NCI-H82 (cell line): ENCODE data around the gene NHP2.

Experiments used
- DNase-seq: peaks from one replicate; lab custom pipeline; 2025; lab: John Stamatoyannopoulos, UW

Gene NHP2

GRCh38 chr5:178114325-178115135, 39.2 kb downstream of the NHP2 start:
- peak; percentile 15 for DNase-seq

GRCh38 chr5:178113841-178114324, 39.8 kb downstream of the NHP2 start:
- no peak for DNase-seq

GRCh38 chr5:178113141-178113787, 40.4 kb downstream of the NHP2 start, which contains the start of gene N4BP3:
Gene N4BP3 (plus strand): TSS chr5:178113532. CDS start chr5:178119584, 6,052 bp downstream.
- peak; percentile 84 for DNase-seq

GRCh38 chr5:178112545-178112944, 41.1 kb downstream of the NHP2 start:
- no peak for DNase-seq

DNA sequence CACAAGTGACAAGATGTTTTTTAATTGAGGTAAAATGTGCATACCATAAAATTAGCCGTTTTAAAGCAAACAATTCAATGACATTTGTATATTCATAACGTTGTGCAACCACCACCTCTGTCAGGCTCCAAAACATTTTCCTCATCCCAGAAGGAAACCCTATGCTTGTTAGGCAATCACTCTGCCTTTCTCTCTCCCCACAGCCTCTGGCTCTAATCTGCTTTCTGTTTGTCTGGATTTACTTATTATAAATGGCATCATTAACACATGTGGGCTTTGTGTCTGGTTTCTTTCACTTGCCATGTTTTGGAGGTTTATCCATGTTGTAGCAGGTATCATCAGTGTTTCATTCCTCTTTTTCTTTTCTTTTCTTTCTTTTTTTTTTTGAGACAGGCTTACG, 41.8 kb downstream of the NHP2 start:
- no peak for DNase-seq

GRCh38 chr5:178110511-178110910, 43.2 kb downstream of the NHP2 start:
- no peak for DNase-seq

DNA sequence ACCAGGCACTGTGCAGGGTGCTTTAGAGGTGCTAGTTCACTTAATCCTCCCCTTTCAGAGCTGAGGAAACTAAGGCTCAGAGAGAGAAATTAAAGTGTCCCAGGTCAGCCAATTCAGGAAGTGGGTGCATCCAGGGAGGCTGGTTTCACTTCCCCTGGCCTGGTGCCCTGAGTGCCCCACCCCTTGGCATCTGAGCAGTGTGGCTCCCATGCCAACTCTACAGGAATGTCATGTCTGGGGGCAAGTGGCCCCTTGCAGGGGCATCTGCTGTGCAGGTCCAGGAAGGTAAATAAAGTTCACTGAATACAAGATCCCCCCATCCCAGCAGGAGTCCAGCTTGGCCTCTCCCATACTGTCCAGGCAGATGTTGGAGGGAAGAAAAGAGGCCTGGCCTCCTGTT, 44.7 kb downstream of the NHP2 start:
- no peak for DNase-seq

DNA sequence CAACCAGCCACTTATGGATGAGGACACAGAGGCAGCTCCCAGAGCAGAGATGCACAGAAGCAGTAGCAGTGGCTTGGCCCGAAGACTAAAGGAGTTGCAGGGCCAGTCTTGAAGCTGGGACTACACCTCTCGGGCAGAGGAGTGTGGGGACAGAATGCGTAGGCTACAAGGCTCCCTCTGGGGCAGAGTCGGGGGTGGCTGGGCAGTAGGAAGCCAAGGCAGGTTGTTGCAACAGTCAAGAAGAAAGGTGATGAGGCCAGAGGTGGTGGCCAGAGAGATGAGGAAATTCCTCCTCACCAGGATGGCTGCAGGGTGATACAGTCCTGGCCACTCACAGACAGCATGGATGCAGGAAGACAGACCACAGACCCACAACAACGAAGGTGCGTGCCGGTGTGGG, 45.2 kb downstream of the NHP2 start:
- DNase-seq, result no peak

DNA sequence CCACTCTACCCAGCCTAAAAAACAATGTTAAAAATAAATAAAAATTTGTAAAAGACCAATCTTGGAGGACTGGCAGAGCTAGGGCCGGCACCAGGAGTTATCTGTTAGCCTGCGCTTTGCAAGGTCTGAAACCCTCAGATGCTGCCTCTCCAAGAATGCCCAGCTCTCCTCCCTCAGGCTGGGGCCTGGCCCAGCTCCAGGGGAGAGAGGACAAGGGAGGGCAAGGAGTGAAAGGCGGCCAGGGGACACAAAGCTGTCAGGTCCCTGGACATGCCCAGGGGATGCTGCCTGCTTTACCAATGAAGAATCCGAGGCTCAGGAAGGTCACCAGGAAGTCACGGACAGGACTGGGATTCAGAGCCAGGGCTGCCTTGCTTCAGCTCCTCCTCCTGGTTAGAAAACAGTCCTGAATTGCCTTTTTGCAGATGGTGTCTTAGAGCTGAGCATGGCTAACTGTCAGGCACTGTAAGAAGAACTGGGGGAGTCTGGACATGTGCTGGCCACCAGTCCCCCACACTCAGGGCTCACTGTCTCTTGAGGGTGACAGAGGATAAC, 45.9 kb downstream of the NHP2 start:
- DNase-seq, result no peak

GRCh38 chr5:178106556-178107239, 47.0 kb downstream of the NHP2 start:
- DNase-seq, result no peak

GRCh38 chr5:178106086-178106485, 47.6 kb downstream of the NHP2 start:
- DNase-seq, result no peak

- DNase-seq, result no peak
Observed at GRCh38 chr5:178104492-178104891, 49.2 kb downstream of the NHP2 start.

GRCh38 chr5:178103612-178104011, 50.1 kb downstream of the NHP2 start:
- no peak for DNase-seq
